ENCODE data around the gene SLC44A5.
"Not testable (repeated sequence)": the region's sequence is repeated elsewhere in the genome, so short reads cannot be mapped to it uniquely, and the experiment has no call there.

The SLC44A5 gene

DNA sequence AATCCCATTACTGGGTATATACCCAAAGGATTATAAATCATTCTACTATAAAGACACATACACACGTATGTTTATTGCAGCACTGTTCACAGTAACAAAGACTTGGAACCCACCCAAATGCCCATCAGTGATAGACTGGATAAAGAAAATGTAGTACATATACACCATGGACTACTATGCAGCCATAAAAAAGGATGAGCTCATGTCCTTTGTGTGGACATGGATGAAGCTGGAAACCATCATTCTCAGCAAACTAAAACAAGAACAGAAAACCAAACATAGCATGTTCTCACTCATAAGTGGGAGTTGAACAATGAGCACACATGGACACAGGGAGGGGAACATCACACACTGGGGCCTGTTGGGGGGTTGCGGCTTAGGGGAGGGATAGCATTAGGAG, 347.3 kb downstream of the SLC44A5 start:
- not testable (repeated sequence) for DNase-seq

DNA sequence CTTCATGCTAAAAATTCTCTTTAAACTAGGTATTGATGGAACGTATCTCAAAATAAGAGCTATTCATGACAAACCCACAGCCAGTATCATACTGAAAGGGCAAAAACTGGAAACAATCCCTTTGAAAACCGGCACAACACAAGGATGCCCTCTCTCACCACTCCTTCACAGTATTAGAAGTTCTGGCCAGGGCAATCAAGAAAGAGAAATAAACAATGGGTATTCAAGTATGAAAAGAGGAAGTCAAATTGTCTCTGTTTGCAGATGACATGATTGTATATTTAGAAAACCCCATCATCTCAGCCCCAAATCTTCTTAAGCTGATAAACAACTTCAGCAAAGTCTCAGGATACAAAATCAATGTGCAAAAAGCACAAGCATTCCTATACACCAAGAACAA, 349.0 kb downstream of the SLC44A5 start:
- not testable (repeated sequence) for DNase-seq

DNA sequence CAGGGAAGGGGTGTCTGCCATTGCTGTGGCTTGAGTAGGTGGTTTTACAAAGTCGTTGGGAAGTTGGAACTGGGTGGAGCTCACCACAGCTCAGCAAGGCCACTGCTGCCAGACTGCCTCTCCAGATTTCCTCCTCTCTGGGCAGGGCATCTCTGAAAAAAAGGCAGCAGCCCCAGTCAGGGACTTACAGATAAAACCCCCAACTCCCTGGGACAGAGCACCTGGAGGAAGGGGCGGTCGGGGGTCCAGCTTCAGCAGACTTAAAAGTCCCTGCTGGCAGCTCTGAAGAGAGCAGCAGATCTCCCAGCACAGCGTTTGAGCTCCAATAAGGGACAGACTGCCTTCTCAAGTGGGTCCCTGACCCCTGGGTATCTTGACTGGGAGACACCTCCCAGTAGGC, 352.6 kb downstream of the SLC44A5 start:
- no peak for DNase-seq

DNA sequence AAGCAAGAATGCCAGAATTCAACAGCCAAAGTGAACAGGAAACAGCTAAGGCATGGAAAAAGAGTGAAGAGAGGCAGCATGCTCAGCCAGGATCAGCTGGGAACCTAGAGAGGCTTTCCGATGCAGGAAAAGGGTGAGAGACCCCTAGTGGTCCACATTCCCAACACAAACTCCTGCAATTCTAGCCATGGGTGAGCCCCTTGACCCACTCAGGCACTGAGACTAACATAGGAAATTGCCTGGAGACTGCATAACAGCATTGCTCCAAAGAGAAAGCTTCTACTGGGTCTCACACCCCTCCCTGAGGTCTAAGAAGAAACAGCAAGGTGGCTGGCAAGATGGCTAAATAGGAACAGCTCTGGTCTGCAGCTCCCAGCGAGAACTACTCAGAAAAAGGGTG, 353.5 kb downstream of the SLC44A5 start:
- no peak for DNase-seq

DNA sequence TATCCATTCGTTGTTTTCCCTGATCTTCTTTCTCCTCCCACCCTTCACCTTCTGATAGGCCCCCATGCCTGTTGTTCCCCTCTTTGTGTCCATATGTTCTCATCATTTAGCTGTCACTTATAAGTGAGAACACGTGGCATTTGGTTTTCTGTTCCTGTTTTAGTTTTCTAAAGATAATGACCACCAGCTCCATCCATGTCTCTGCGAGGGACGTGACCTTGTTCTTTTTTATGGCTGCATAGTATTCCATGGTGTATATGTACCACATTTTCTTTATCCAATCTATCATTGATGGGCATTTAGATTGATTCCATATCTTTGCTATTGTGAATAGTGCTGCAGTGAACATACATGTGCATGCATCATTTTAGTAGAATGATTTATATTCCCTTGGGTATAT, 360.8 kb downstream of the SLC44A5 start:
- not testable (repeated sequence) for DNase-seq

DNA sequence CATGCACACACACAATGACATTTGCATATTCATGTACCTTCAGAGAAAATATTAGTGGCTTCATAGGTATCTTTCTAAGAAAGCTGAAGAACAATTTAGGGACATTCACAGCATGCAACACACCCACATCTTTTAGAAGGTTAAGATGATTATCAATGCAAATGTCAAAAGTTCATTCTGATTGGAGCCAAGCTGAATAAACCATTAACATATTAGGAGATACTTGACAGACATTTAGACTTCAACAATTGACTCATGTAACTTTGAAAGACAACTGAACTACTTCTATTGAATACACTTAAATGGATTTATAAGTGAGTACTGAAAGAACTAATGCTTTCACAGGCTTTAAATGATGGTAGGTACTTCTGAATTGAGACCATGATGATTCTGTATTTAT, 365.7 kb downstream of the SLC44A5 start:
- DNase-seq, result no peak

DNA sequence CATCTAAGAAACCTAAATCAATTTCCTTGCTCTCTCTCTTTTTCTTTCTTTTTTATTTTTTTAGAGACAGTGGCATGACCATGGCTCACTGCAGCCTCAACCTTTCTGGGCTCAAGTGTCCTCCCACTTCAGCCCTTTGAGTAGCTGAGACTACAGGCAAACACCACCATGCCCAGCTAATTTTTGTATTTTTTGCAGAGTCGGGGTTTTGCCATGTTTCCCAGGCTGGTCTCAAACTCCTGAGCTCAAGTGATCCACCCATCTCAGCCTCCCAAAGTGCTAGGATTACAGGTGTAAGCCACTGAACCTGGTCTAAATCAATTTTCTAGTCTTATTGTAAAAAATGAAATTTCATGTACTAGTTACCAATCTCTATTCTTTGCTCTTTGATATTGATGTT, 367.8 kb downstream of the SLC44A5 start:
- DNase-seq, result no peak

DNA sequence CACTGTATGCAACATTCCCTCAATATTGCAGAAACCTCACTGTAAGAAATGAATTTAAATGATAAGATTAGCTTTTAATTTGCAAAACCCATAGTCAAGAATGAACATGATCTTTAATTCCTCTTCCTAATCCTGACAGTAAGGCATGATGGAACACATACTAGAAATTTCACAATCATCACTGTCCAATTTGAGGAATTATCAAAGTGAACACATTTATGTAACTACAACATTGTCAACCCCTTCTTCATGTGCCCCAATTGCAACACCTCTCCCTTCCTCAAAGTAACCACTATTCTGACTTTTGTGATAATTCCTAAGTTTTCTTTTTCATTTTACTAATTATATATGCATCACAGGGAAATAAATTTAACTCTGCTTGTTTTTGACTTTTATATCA, 373.6 kb downstream of the SLC44A5 start:
- DNase-seq, result no peak

DNA sequence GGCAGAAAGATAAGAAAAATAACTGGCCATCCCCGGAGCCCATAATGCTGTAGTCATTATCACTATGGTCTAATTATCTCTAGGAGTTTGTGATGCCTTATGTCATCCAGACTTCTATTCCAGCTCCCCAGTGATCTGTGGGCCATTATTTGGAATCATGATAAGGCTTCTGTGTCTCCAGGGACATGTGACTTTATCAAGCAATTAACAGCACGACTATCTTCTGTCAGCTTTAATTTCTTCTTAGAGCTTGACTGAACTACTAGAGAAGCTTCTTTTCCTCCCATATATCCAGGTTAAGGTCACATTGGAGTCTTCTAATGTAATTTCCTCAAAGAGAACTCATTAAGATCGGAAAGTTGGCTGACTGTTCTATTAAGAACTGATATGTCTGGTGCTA, 376.4 kb downstream of the SLC44A5 start:
- DNase-seq, result no peak

DNA sequence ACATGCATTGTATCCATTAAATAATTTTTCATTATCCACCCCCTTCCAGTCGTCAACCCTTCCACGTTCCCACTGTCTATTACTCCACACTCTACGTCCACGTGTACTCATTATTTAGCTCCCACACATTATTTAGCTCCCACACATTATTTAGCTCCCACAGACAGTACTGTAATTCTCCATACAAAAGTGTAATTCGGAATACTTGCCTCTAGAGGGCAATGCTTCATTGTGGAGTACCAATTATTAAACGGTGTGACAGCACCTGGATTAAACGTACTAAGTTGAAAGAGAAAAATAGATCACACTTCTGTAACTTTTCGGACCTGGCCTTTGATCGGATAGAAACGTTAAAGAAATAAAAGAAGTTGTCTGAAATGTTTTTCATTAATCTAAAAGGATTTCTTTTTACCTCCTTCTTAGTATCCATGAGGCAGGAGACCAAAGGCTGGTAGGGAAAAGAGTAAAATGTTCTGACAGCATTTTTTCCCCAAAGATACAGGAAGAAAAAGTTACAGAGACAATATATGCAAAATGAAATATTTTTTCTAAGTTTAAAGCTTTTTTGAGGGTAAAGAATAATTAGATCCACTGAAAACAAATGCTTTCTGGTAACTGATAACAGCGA, 377.5 kb downstream of the SLC44A5 start:
- DNase-seq, result peak; percentile 13

DNA sequence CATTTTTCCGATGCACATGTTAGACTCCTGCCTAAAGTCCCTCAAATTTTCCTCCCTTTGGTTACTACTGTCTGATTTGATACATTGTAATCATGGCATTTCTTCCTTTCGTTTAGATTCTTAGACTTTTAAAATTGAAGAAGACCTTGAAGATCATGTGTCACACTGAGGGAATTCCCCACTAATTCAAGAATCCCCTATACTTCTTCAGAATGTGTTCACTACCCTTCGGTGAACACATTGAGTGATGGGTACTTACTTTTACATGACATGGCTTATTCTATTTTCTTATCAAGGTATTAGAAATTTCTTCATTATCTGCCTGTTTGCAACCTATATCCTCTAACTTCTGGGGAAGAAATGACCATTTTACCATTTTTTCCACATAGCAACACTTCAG, 390.8 kb downstream of the SLC44A5 start:
- DNase-seq, result no peak

DNA sequence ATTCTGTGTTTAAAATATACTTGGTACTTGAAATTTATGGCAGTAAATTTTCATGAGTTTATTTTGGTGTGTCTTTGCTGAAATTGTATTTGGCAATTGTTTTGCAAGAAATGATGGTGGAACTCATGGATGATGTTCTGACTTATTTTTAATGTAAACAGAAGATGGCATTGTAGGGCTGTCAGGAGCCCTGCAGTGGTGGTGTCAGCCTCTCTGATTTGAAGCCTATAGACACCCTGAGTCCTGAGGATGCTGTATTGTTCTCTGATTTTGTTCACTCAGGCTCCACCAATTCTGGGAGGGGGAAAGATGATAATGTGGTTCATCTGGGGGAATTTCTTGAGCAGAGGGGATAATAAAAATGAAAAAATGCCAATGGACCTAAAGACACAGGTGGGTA, 396.9 kb downstream of the SLC44A5 start:
- DNase-seq, result no peak

DNA sequence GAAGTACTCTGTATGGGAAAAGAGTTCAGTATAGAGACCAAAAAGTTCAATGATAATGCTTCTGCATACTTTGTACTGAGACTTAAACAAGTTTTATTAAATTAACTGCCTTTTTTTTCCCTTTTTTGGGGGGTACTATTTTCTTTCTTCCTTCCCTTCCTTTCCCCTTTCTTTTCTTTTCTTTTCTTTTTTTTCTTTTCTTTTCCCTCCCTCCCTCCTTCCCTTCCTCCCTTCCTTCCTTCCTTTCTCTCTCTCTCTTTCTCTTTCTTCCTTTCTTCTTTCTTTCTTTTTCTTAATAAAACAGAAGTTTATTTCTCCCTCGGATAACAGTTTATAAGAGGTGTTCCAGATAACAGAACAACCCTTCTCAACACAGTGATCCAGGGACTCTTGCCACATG, 399.3 kb downstream of the SLC44A5 start:
- DNase-seq, result no peak

DNA sequence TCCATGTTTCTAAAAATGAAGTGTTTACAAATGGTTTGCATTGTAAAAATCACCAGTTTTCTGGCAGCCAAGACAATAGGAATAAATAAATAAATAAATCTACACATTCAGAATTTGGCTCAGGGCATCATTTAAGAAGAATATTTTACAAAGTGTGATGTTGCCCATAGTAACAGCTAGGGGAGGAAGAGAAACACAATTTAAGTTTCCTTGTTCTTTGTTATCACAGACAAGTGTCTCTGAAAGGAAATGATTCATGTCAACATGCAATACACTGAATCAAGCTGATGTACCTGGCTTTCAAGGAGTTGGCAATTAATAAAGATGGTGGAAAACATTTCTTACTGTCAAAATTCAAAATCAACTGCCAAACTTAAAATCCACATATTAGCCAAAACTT, 402.1 kb downstream of the SLC44A5 start:
- no peak for DNase-seq

DNA sequence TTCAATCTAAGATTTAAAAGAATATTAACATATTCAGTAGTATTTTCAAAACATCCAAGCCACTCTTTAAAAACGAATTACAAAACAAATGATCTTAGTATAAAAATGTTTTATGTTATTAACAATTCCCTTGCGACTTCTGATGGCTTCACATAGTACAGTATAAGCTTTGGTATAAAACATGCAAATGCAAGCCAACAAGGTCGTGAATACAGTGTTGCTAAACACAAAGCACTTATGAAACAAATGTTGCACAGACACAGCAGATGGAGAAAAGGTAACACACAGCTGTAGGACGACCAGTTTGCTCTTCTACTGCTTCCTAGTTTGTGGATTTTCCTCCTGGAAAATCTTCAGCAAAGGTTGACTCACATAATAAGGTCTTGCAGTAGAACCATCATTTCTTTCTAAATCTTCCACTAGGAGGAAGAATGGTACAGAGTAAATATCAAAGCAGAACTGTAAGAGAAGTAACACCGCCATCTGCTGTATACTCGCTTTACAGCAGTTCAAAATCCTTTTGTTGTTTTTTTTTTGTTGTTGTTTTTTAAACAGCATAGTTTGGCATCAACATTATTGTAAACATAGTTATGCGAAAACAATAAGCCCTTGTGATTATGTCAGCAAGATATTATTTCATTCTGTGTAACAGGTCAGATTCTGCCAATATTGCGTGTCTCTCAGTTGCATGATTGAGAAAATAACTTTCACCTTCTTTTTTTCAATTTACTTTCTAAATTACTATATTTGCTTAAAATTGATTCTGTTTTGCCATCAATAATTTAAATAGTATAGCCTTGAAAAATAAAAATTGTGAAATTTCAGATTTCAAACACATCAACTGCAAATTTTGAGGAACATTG, 407.3 kb downstream of the SLC44A5 start:
- DNase-seq, result no peak

DNA sequence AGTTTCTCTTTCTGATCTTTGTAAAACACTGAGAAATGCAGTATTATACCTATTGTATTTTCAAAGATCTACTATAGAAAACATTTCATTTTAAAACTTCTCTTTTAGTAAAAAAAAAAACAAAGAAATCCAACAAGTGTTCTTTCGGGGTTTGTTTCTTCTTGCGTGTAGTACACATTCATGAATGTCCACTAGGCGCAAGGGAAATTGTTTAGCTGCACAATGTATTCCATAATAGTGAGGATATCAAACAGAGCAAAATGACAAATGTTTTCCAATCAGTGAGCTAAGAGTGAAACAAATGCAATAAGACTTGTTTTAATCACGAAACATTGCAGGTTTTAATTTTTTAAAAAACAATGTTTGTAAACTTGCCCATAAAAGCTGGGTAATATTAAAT, 408.2 kb downstream of the SLC44A5 start:
- no peak for DNase-seq

DNA sequence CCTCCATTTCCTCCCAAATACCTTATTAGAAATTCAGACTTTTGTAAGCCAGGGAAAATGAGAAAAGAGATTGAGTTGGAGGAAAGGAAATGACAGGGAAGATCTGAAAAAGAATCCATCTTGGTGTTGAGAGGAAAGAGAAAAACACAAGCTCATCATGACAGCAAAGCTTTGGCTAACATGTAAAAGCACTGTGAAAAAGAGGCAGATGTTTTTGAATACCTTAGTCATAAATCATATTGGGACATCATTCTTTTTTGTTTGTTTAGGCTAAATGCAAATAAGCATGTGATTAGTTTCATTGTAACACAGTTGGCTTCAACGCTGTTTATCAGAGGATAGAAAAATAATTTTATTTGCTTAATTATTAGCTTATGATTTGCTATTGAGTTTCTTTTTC, 412.2 kb downstream of the SLC44A5 start:
- no peak for DNase-seq

DNA sequence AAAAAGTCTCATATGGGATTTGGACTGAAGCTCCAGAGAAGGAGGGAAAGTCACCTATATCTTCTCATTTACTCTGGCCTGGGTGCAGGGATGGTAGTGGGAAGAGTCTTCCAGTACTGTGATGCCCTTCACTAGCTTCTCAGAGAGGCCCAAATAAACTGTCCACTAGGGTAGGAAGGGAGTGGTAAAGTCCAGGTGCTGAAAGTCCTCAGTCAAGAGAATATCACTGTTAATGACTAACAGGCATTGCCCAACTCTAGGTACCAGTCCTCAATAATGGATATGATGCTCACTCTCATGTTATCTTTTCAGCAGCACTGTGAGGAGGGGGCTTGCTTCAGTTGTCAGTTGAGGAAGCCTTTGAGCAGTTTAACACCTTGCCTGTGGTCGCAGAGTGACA, 412.8 kb downstream of the SLC44A5 start:
- no peak for DNase-seq

DNA sequence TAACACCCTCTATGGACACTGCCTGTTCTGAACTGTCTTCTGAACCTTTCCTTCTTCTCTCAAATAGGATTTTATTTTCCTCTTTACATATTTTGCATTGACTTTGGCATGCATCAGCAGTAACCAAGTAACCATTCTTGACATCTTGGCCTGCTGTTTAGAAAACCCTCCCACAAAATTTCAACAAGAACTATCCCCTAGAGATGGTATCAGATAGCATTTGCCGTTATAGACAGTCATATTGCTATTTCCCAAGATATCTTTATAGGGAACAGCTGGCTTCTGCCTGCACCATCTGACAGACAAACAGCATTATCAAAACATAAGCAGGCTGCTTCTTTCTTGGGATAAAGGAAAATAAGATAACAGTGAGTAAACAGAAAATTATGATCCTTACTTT, 422.0 kb downstream of the SLC44A5 start:
- no peak for DNase-seq

DNA sequence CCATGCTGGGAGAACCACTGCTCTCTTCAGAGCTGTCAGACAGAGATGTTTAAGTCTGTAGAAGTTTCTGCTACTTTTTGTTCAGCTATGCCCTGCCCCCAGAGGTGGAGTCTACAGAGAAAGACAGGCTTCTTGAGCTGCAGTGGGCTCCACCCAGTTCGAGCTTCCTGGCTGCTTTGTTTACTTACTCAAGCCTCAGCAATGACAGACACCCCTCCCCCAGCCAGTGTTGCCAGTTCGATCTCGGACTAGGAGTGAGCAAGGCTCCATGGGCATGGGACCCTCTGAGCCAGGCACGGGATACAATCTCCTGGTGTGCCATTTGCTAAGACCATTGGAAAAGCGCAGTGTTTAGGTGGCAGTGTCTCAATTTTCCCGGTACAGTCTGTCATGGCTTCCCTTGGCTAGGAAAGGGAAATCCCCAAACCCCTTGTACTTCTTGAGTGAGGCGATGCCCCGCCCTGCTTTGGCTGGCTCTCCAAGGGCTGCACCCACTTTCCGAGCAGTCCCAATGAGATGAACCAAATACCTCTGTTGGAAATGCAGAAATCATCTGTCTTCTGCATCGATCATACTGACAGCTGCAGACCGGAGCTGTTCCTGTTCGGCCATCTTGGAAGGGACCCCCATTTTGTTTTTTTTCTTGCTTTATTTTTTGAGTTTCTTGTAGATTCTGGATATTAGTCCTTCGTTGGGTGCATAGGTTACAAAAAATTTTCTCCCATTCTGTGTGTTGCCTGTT, 429.5 kb downstream of the SLC44A5 start:
- DNase-seq, result not testable (repeated sequence)

DNA sequence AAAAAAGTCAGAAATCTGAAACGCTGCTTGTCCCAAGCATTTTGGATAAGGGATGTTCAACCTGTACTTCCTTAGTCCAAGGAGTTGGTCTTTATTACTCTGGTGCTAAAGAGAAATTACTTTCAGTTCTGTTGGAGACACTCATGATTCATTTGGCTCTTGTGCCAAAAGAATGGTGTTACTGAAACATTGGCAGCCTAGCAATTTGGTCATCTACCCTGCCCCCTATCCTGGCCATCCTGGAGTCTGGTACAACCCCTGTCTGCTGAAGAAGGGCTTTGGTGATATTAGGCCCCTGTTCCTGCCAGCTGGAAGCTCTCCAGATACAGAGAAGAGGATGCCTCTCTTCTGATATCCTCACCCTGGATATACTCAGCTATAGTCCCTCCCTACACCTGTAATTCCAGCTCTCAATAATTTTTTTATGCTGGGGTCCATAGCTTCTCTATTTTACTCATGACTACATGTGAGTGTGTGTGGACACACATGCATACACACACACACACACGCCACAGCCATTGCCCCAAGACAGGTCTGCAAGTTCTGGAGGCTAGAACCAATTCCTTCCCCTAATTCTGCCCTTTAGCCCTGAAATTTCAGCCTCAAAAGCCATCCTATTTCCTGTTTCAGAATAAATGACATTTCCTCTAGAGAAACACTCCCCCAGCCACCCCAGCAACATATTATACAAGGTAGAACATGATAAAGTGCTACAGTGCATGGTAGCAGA, 436.7 kb downstream of the SLC44A5 start:
- DNase-seq, result no peak

DNA sequence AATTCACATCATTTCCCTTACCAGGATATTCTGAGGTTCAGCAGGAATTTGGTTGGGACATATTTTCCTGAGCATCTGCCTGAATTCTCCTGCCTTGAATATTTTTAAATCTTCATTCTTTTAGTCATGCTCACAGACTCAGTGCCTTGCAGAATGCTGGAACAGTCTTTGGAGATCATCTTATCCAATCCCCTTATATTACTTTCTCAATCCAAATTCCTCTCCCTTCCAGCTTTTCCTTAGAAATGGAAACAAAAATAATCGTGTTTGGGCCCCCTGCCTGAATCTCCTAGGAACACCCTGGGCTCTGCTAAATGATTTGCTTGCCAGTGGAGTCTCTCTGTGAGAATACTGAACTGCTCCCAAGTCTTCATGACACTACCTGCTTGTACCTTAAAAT, 438.4 kb downstream of the SLC44A5 start:
- no peak for DNase-seq

DNA sequence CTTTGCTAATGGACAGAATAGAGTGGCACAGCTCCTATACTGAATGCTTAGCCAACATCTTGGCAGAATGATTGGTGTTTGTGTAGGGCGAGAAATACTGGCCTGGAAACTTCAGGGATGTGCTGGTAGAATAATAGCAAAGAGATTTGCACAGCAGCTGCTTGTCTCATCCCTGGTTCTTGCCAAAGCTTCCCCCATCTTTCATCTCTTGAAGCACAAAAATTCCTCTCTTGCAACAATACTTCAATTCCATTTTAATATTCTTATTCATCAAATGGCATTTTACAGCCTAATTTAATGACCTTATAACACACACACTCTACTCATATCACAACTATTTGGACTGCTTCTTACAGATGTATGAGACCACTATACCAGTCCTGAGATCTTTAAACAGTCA, 439.0 kb downstream of the SLC44A5 start:
- no peak for DNase-seq
